Neural crest cell (in vitro differentiated cells): ENCODE data around the gene NRL. TPM values are rescaled to one million over a fixed set of nuclear protein-coding genes. Genes with fewer than 3 reads are reported as not detected.

Experiments used
- DNase-seq: peaks from one replicate; pipeline ENCODE4 v3.0.0; 2021; ENCODE audit warnings: low read depth, mixed read lengths, low spot score
- H3K27ac Mint-ChIP-seq: one replicate; pipeline ENCODE4 v1.8.0; 2021; ENCODE audit warnings: mild to moderate bottlenecking, mixed read lengths; ENCODE audit not compliant: unreplicated experiment
- H3K27me3 Mint-ChIP-seq: 2 replicates; pipeline ENCODE4 v1.8.0; 2021; ENCODE audit warnings: low read depth, mild to moderate bottlenecking, mixed read lengths
- H3K36me3 Mint-ChIP-seq: 2 replicates; pipeline ENCODE4 v1.8.0; 2021; ENCODE audit warnings: low read depth, mild to moderate bottlenecking, mixed read lengths
- H3K4me1 Mint-ChIP-seq: 2 replicates; pipeline ENCODE4 v1.8.0; 2021; ENCODE audit warnings: mixed read lengths
- H3K4me3 Mint-ChIP-seq: one replicate; pipeline ENCODE4 v1.8.0; 2021; ENCODE audit warnings: mild to moderate bottlenecking, mixed read lengths
- H3K9me3 Mint-ChIP-seq: 2 replicates; pipeline ENCODE4 v1.8.0; 2021; ENCODE audit warnings: mixed read lengths
- CTCF ChIP-seq: fragments of 200-600 bp; sonication (generic); conservative IDR thresholded peaks from 2 replicates; pipeline ENCODE4 v1.5.0; 2021; ENCODE audit warnings: antibody characterized with exemption, mild to moderate bottlenecking
- total RNA-seq: library from RNA; stranded (reverse); gene quantifications from 2 replicates; pipeline ENCODE4 v1.2.1, GENCODE V29; 2021

NRL gene
- total RNA-seq, 1 donor from 2014 or later = 1.2 TPM

- no peaks in the 10 kb centered on the region for H3K4me1 Mint-ChIP-seq
Measured at GRCh38 chr14:24064091-24064795, 50.5 kb downstream of the NRL start.

GRCh38 chr14:24063263-24063836, 51.4 kb downstream of the NRL start:
- DNase-seq = no peak
- no peaks in the 10 kb centered on the region for H3K9me3 Mint-ChIP-seq
- H3K27me3 Mint-ChIP-seq = no peaks in the 10 kb centered on the region
- no peak for TF ChIP-seq CTCF
- H3K4me1 Mint-ChIP-seq = peaks cover under 1% of the 10 kb centered on the region
- H3K4me3 Mint-ChIP-seq = no peak overlapping the region
- no peaks in the 10 kb centered on the region for H3K36me3 Mint-ChIP-seq
- H3K27ac Mint-ChIP-seq = no peak overlapping the region

More at GRCh38 chr14:24064091-24064795, 50.5 kb downstream of the NRL start:
- TF ChIP-seq CTCF = no peak
- Mint-ChIP-seq H3K4me3 (no peak overlapping the region), H3K27me3 (no peaks in the 10 kb centered on the region), H3K9me3 (no peaks in the 10 kb centered on the region), H3K36me3 (no peaks in the 10 kb centered on the region), H3K27ac (peak overlapping the region; percentile 35)
- no peak for DNase-seq

GRCh38 chr14:24062216-24062980, 52.4 kb downstream of the NRL start:
- peaks cover 5% of the 10 kb centered on the region for H3K4me1 Mint-ChIP-seq
- H3K27ac Mint-ChIP-seq = no peak overlapping the region
- no peaks in the 10 kb centered on the region for H3K27me3 Mint-ChIP-seq
- no peak for DNase-seq
- no peaks in the 10 kb centered on the region for H3K9me3 Mint-ChIP-seq
- H3K4me3 Mint-ChIP-seq = no peak overlapping the region
- TF ChIP-seq CTCF = no peak
- no peaks in the 10 kb centered on the region for H3K36me3 Mint-ChIP-seq

- no peaks in the 10 kb centered on the region for H3K36me3 Mint-ChIP-seq
- H3K9me3 Mint-ChIP-seq = no peaks in the 10 kb centered on the region
- DNase-seq = no peak
- H3K4me3 Mint-ChIP-seq = no peak overlapping the region
- peaks cover 5% of the 10 kb centered on the region for H3K4me1 Mint-ChIP-seq
- peak overlapping the region; percentile 59 for H3K27ac Mint-ChIP-seq
- TF ChIP-seq CTCF = no peak
- no peaks in the 10 kb centered on the region for H3K27me3 Mint-ChIP-seq
Measured at GRCh38 chr14:24060984-24061913, 53.5 kb downstream of the NRL start.

- Mint-ChIP-seq H3K36me3 (no peaks in the 10 kb centered on the region), H3K27ac (no peak overlapping the region), H3K9me3 (no peaks in the 10 kb centered on the region), H3K4me3 (no peak overlapping the region), H3K4me1 (peaks cover 5% of the 10 kb centered on the region), H3K27me3 (no peaks in the 10 kb centered on the region)
- DNase-seq = no peak
- no peak for TF ChIP-seq CTCF
Measured at GRCh38 chr14:24060443-24060842, 54.3 kb downstream of the NRL start.
